NCI-H345 treated with DMSO at 0.1 percent for 48 hours (cell line): ENCODE measurements around the gene ARHGAP15.
A peak's percentile ranks its signal among the peaks of the same experiment; 100 is the strongest.

Experiments
- DNase-seq: peaks from one replicate; lab custom pipeline; 2025; ENCODE audit not compliant: unreplicated experiment; lab: John Stamatoyannopoulos, UW

ARHGAP15 gene

GRCh38 chr2:143144813-143145455 is 15.7 kb downstream of the ARHGAP15 start:
- no peak for DNase-seq

- DNase-seq: no peak
Measured at GRCh38 chr2:143146366-143146765, 17.1 kb downstream of the ARHGAP15 start.

- DNase-seq: no peak
Measured at GRCh38 chr2:143146815-143147530, 17.8 kb downstream of the ARHGAP15 start.

- DNase-seq: no peak
Measured at GRCh38 chr2:143148011-143148410, 18.8 kb downstream of the ARHGAP15 start.

GRCh38 chr2:143148757-143149156 is 19.5 kb downstream of the ARHGAP15 start:
- DNase-seq: no peak

GRCh38 chr2:143150287-143150686 is 21.1 kb downstream of the ARHGAP15 start:
- DNase-seq: no peak

GRCh38 chr2:143151111-143151752 is 22.0 kb downstream of the ARHGAP15 start:
- DNase-seq: no peak

- no peak for DNase-seq
Measured at GRCh38 chr2:143152219-143152618, 23.0 kb downstream of the ARHGAP15 start.

GRCh38 chr2:143152637-143153036 is 23.4 kb downstream of the ARHGAP15 start:
- no peak for DNase-seq

- DNase-seq: no peak
Measured at GRCh38 chr2:143155661-143156060, 26.4 kb downstream of the ARHGAP15 start.

- no peak for DNase-seq
Measured at GRCh38 chr2:143157001-143157400, 27.8 kb downstream of the ARHGAP15 start.

GRCh38 chr2:143157418-143157817 is 28.2 kb downstream of the ARHGAP15 start:
- no peak for DNase-seq

- DNase-seq: no peak
Measured at GRCh38 chr2:143158098-143158497, 28.9 kb downstream of the ARHGAP15 start.

GRCh38 chr2:143158551-143159485 is 29.6 kb downstream of the ARHGAP15 start:
- DNase-seq: no peak

GRCh38 chr2:143159486-143159840 is 30.2 kb downstream of the ARHGAP15 start:
- no peak for DNase-seq

- DNase-seq: no peak
Measured at GRCh38 chr2:143160732-143161707, 31.8 kb downstream of the ARHGAP15 start.

GRCh38 chr2:143162123-143162837 is 33.1 kb downstream of the ARHGAP15 start:
- peak; percentile 69 for DNase-seq

- DNase-seq: no peak
Measured at GRCh38 chr2:143162997-143163396, 33.8 kb downstream of the ARHGAP15 start.

- DNase-seq: no peak
Measured at GRCh38 chr2:143163499-143163898, 34.3 kb downstream of the ARHGAP15 start.
